HL-60 (cell line): Measurements from ENCODE around the gene RTP1.

Source experiments
- DNase-seq, 2 experiments: peaks; one replicate each; pipeline ENCODE4 v3.0.0-alpha.2; 2010 to 2020; ENCODE audit warnings: low read depth in 1 of 2, low spot score in 1 of 2
- H3K27ac ChIP-seq: fragments of 250-450 bp; sonication (Bioruptor Pico); replicated peaks from 2 replicates; pipeline ENCODE4 v1.5.1; 2020; ENCODE audit warnings: mild to moderate bottlenecking, moderate library complexity
- H3K27me3 ChIP-seq: fragments of 250-450 bp; sonication (Bioruptor Pico); 2 replicates; pipeline ENCODE4 v1.5.1; 2021; ENCODE audit warnings: mild to moderate bottlenecking, moderate library complexity; ENCODE audit not compliant: insufficient read depth, poor library complexity, severe bottlenecking
- H3K4me3 ChIP-seq: replicated peaks from 2 replicates; pipeline ENCODE4 v1.5.1; 2011; ENCODE audit warnings: mild to moderate bottlenecking, control low read depth, low read length; ENCODE audit not compliant: insufficient read depth
- CTCF ChIP-seq: IDR thresholded peaks from one replicate; pipeline ENCODE4 v1.5.1; 2011; ENCODE audit warnings: low read length, control low read depth, inconsistent platforms; ENCODE audit not compliant: insufficient read depth
- GABPA ChIP-seq: IDR thresholded peaks from 2 replicates; pipeline ENCODE4 v1.6.1; 2012; ENCODE audit warnings: low read depth
- POLR2AphosphoS5 ChIP-seq: IDR thresholded peaks from 2 replicates; pipeline ENCODE4 v1.6.1; 2012; ENCODE audit warnings: low read depth
- REST ChIP-seq: IDR thresholded peaks from 2 replicates; pipeline ENCODE4 v1.6.1; 2012; ENCODE audit warnings: low read depth; ENCODE audit not compliant: insufficient replicate concordance
- SPI1 ChIP-seq: IDR thresholded peaks from 2 replicates; pipeline ENCODE4 v1.6.1; 2012; ENCODE audit warnings: low read depth, mild to moderate bottlenecking, borderline replicate concordance

RTP1 gene

GRCh38 chr3:187162265-187162953, 34.9 kb upstream of the RTP1 start:
- no peak for TF ChIP-seq REST
- no peak for TF ChIP-seq POLR2AphosphoS5
- TF ChIP-seq GABPA: no peak
- no peak for TF ChIP-seq SPI1
- TF ChIP-seq CTCF: no peak
- Histone ChIP-seq H3K4me3 (no peak overlapping the region), H3K27me3 (no peaks in the 10 kb centered on the region), H3K27ac (no peak overlapping the region)
- DNase-seq: no peak

GRCh38 chr3:187165144-187165543, 32.1 kb upstream of the RTP1 start:
- DNase-seq: peak in 1 of 2 experiments; percentile 13
- Histone ChIP-seq H3K27ac (no peak overlapping the region), H3K4me3 (no peak overlapping the region)

GRCh38 chr3:187166750-187167149, 30.5 kb upstream of the RTP1 start:
- TF ChIP-seq CTCF (no peak), GABPA (no peak), REST (no peak), POLR2AphosphoS5 (no peak), SPI1 (no peak)
- Histone ChIP-seq H3K4me3 (no peak overlapping the region), H3K27ac (no peak overlapping the region), H3K27me3 (no peaks in the 10 kb centered on the region)
- DNase-seq: no peak

More at GRCh38 chr3:187165144-187165543, 32.1 kb upstream of the RTP1 start:
- no peaks in the 10 kb centered on the region for H3K27me3 ChIP-seq
- TF ChIP-seq REST: no peak
- TF ChIP-seq CTCF: peak; percentile 16
